ENCODE results near the gene C21orf58. TPM values are rescaled to one million over a fixed set of nuclear protein-coding genes. Genes with fewer than 3 reads are reported as not detected.

The C21orf58 gene
- polyA plus RNA-seq, 1 of the 3 experiments (the other 2 are of a cell fraction): 9.7 TPM

- Histone ChIP-seq H3K4me1 (ENCODE audit: control insufficient read depth in 1 of 2, insufficient read depth in 2 of 2, low read depth in 1 of 2, low read length in 1 of 2) (peaks cover 15 to 33% of the 10 kb centered on the region in 2 experiments; a peak in 3 of 4 replicates), H3K79me2 (ENCODE audit: insufficient read depth) (peaks cover 82% of the 10 kb centered on the region), H3K27me3 (ENCODE audit: insufficient read depth) (no peaks in the 10 kb centered on the region), H3K27ac (ENCODE audit: low read depth in 2 of 2, low read length in 1 of 2) (peak overlapping the region; percentile 92), H3K4me2 (peak overlapping the region; percentile 100), H4K20me1 (ENCODE audit: insufficient read depth) (peaks cover 8% of the 10 kb centered on the region; the same call in 1 of the 2 replicates), H3K4me3 (ENCODE audit: low read depth in 2 of 2, low read length in 1 of 2) (peak overlapping the region; percentile 81 to 96), H3K9ac (peak overlapping the region; percentile 93), H3K9me2 (no peaks in the 10 kb centered on the region), H3K9me3 (no peaks in the 10 kb centered on the region), H3K36me3 (replicated peaks in 1 of 2; ENCODE audit: control insufficient read depth in 1 of 2, insufficient read depth in 2 of 2, low read length in 1 of 2) (peaks cover 3 to 17% of the 10 kb centered on the region in 2 experiments), H3F3A (replicated peaks; ENCODE audit: insufficient read depth) (peaks cover 16% of the 10 kb centered on the region), H2AFZ (ENCODE audit: low read depth) (no peak overlapping the region; the same call in 1 of the 2 replicates)
- CTCF ChIA-PET: interaction anchor here (1.1 to 1.7 kb wide), 3 partner anchors 9 to 171 kb away, joined by 3 to 7 read pairs (median 4); no protein-coding TSS in a partner anchor
- WGBS (ENCODE audit: low lambda C conversion rate): no CpG with 5 or more reads among the region's 98 CpGs
- peak; percentile 97 for DNase-seq
- POLR2A ChIA-PET: interaction anchor here (1.6 kb wide), 1 partner anchor 353 kb away, joined by 7 read pairs; no protein-coding TSS in a partner anchor
- TF ChIP-seq POLR2AphosphoS5 (IDR thresholded peaks at IDR 0.05; ENCODE audit: low read depth, low read length) (peak; percentile 42), YY1 (IDR thresholded peaks at IDR 0.05; ENCODE audit: low read depth) (peak; percentile 95), CHD2 (IDR thresholded peaks at IDR 0.05; ENCODE audit: low read length, partially characterized antibody) (peak; percentile 61), EP300 (IDR thresholded peaks at IDR 0.05; ENCODE audit: borderline replicate concordance in 1 of 2, low read depth in 1 of 2, low read length in 1 of 2) (no peak), SIN3A (IDR thresholded peaks at IDR 0.05; ENCODE audit: borderline replicate concordance, low read depth, low read length) (peak; percentile 40; the same call in 1 of the 2 replicates), FOXJ3 (CRISPR knock-in tag; IDR thresholded peaks at IDR 0.05) (no peak), USF1 (IDR thresholded peaks at IDR 0.05; ENCODE audit: borderline replicate concordance, low read depth) (no peak), GABPA (IDR thresholded peaks at IDR 0.05; ENCODE audit: low read depth) (no peak), SMC3 (IDR thresholded peaks at IDR 0.05; ENCODE audit: low read depth, low read length) (no peak), GATA2 (CRISPR knock-in tag; IDR thresholded peaks at IDR 0.05) (no peak), IRF3 (IDR thresholded peaks at IDR 0.05; ENCODE audit: low read depth, low read length) (no peak), NRF1 (IDR thresholded peaks at IDR 0.05; ENCODE audit: low read depth, low read length) (peak; percentile 59), FOXM1 (IDR thresholded peaks at IDR 0.05; ENCODE audit: low read depth) (no peak), MAX (IDR thresholded peaks at IDR 0.05; ENCODE audit: low read depth) (peak; percentile 57; the same call in 1 of the 2 replicates), RXRA (IDR thresholded peaks at IDR 0.05; ENCODE audit: borderline replicate concordance, low read depth) (no peak), NFIC (IDR thresholded peaks at IDR 0.05; ENCODE audit: borderline replicate concordance) (peak; percentile 13; the same call in 1 of the 2 replicates), TAF1 (IDR thresholded peaks at IDR 0.05; ENCODE audit: borderline replicate concordance, low read depth, low read length) (peak; percentile 90), TEAD4 (IDR thresholded peaks at IDR 0.05; ENCODE audit: borderline replicate concordance, insufficient read depth) (no peak)
- TF ChIP-seq, protein P1, sequence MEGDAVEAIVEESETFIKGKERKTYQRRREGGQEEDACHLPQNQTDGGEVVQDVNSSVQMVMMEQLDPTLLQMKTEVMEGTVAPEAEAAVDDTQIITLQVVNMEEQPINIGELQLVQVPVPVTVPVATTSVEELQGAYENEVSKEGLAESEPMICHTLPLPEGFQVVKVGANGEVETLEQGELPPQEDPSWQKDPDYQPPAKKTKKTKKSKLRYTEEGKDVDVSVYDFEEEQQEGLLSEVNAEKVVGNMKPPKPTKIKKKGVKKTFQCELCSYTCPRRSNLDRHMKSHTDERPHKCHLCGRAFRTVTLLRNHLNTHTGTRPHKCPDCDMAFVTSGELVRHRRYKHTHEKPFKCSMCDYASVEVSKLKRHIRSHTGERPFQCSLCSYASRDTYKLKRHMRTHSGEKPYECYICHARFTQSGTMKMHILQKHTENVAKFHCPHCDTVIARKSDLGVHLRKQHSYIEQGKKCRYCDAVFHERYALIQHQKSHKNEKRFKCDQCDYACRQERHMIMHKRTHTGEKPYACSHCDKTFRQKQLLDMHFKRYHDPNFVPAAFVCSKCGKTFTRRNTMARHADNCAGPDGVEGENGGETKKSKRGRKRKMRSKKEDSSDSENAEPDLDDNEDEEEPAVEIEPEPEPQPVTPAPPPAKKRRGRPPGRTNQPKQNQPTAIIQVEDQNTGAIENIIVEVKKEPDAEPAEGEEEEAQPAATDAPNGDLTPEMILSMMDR (IDR thresholded peaks at IDR 0.05): 0 out of 2 replicates have a peak, but pooled peaks have one; percentile 20
- TF ChIP-seq, protein P2, sequence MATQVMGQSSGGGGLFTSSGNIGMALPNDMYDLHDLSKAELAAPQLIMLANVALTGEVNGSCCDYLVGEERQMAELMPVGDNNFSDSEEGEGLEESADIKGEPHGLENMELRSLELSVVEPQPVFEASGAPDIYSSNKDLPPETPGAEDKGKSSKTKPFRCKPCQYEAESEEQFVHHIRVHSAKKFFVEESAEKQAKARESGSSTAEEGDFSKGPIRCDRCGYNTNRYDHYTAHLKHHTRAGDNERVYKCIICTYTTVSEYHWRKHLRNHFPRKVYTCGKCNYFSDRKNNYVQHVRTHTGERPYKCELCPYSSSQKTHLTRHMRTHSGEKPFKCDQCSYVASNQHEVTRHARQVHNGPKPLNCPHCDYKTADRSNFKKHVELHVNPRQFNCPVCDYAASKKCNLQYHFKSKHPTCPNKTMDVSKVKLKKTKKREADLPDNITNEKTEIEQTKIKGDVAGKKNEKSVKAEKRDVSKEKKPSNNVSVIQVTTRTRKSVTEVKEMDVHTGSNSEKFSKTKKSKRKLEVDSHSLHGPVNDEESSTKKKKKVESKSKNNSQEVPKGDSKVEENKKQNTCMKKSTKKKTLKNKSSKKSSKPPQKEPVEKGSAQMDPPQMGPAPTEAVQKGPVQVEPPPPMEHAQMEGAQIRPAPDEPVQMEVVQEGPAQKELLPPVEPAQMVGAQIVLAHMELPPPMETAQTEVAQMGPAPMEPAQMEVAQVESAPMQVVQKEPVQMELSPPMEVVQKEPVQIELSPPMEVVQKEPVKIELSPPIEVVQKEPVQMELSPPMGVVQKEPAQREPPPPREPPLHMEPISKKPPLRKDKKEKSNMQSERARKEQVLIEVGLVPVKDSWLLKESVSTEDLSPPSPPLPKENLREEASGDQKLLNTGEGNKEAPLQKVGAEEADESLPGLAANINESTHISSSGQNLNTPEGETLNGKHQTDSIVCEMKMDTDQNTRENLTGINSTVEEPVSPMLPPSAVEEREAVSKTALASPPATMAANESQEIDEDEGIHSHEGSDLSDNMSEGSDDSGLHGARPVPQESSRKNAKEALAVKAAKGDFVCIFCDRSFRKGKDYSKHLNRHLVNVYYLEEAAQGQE (IDR thresholded peaks at IDR 0.05; ENCODE audit: low read depth, low read length): no peak; the same call in 1 of the 2 replicates
These were observed 861 bp upstream of the C21orf58 start for GRCh38 chr21:46324390-46325072.
